ENCODE measurements around the gene NPAT.

DNA sequence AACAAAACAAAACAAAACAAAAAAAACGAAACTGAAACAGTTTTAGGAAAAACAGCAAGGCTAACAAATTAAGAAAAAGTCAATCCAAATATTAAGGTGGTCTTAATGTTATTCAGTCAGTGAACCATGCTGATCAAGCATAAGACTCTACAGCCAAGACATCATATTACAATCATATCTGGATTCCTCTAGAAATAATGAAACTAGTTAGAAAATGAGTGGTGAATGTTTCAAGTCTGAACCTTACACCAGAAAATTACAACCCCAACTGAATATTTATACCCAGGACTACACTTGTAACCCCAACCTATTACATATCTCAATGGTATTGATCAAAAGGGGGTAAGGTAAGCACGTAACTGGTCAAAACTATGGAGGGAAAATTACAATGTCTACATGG lies 52.3 kb downstream of the NPAT start:
- TF ChIP-seq NFE2L1 (tag; IDR thresholded peaks at IDR 0.05; ENCODE audit: borderline replicate concordance, low read depth): no peak
- TF ChIP-seq, protein P1, sequence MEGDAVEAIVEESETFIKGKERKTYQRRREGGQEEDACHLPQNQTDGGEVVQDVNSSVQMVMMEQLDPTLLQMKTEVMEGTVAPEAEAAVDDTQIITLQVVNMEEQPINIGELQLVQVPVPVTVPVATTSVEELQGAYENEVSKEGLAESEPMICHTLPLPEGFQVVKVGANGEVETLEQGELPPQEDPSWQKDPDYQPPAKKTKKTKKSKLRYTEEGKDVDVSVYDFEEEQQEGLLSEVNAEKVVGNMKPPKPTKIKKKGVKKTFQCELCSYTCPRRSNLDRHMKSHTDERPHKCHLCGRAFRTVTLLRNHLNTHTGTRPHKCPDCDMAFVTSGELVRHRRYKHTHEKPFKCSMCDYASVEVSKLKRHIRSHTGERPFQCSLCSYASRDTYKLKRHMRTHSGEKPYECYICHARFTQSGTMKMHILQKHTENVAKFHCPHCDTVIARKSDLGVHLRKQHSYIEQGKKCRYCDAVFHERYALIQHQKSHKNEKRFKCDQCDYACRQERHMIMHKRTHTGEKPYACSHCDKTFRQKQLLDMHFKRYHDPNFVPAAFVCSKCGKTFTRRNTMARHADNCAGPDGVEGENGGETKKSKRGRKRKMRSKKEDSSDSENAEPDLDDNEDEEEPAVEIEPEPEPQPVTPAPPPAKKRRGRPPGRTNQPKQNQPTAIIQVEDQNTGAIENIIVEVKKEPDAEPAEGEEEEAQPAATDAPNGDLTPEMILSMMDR (IDR thresholded peaks at IDR 0.05 in 2 of 3, conservative IDR thresholded peaks at IDR 0.05 in 1 of 3; ENCODE audit: insufficient read depth in 2 of 3, low read depth in 1 of 3, low read length in 3 of 3): no peak
- TF ChIP-seq ZNF324 (CRISPR knock-in tag; IDR thresholded peaks at IDR 0.05): no peak
- no peak for TF ChIP-seq TEAD2 (tag; IDR thresholded peaks at IDR 0.05)
- TF ChIP-seq ELF1 (tag; IDR thresholded peaks at IDR 0.05): no peak
- TF ChIP-seq SIN3A (IDR thresholded peaks at IDR 0.05; ENCODE audit: borderline replicate concordance in 2 of 2, control insufficient read depth in 1 of 2, low read depth in 2 of 2, low read length in 2 of 2): no peak
- TF ChIP-seq, protein P2, sequence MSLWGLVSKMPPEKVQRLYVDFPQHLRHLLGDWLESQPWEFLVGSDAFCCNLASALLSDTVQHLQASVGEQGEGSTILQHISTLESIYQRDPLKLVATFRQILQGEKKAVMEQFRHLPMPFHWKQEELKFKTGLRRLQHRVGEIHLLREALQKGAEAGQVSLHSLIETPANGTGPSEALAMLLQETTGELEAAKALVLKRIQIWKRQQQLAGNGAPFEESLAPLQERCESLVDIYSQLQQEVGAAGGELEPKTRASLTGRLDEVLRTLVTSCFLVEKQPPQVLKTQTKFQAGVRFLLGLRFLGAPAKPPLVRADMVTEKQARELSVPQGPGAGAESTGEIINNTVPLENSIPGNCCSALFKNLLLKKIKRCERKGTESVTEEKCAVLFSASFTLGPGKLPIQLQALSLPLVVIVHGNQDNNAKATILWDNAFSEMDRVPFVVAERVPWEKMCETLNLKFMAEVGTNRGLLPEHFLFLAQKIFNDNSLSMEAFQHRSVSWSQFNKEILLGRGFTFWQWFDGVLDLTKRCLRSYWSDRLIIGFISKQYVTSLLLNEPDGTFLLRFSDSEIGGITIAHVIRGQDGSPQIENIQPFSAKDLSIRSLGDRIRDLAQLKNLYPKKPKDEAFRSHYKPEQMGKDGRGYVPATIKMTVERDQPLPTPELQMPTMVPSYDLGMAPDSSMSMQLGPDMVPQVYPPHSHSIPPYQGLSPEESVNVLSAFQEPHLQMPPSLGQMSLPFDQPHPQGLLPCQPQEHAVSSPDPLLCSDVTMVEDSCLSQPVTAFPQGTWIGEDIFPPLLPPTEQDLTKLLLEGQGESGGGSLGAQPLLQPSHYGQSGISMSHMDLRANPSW (CRISPR knock-in tag; IDR thresholded peaks at IDR 0.05): no peak
- TF ChIP-seq, protein P3, sequence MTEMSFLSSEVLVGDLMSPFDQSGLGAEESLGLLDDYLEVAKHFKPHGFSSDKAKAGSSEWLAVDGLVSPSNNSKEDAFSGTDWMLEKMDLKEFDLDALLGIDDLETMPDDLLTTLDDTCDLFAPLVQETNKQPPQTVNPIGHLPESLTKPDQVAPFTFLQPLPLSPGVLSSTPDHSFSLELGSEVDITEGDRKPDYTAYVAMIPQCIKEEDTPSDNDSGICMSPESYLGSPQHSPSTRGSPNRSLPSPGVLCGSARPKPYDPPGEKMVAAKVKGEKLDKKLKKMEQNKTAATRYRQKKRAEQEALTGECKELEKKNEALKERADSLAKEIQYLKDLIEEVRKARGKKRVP (CRISPR knock-in tag; IDR thresholded peaks at IDR 0.05): no peak

Data from K562 (cell line).